CD8-positive, alpha-beta memory T cell (primary cell): Measurements from ENCODE around the gene TMEM179. TPM values are rescaled to one million over a fixed set of nuclear protein-coding genes. Genes with fewer than 3 reads are reported as not detected.

ENCODE experiments used
- CTCF ChIA-PET: fragments of 350-600 bp; sonication (Branson Sonifier 250); formaldehyde crosslinking; loops from one replicate; lab custom pipeline; 2021; ENCODE audit warnings: antibody characterized with exemption; lab: Charles Lee
- POLR2A ChIA-PET: fragments of 350-600 bp; sonication (Branson Sonifier 250); formaldehyde crosslinking; loops from one replicate; lab custom pipeline; 2021; ENCODE audit warnings: antibody characterized with exemption; lab: Charles Lee
- DNase-seq, 5 donors: peaks; one replicate each; pipeline versions ENCODE4 v3.0.0 to v3.0.0-alpha.2; 2020 to 2022; ENCODE audit warnings: mixed read lengths in 1 of 5
- H3K27ac ChIP-seq: one replicate; pipeline ENCODE4 v1.7.0; 2013; ENCODE audit warnings: low read depth, mild to moderate bottlenecking, low read length, moderate library complexity
- H3K27me3 ChIP-seq: 2 replicates; pipeline ENCODE4 v1.7.0; 2013; ENCODE audit warnings: low read length, mild to moderate bottlenecking; ENCODE audit not compliant: insufficient read depth, poor library complexity, severe bottlenecking
- H3K36me3 ChIP-seq: 2 replicates; pipeline ENCODE4 v1.7.0; 2013; ENCODE audit warnings: mild to moderate bottlenecking, low read length, moderate library complexity; ENCODE audit not compliant: insufficient read depth
- H3K4me1 ChIP-seq: 2 replicates; pipeline ENCODE4 v1.7.0; 2013; ENCODE audit warnings: mild to moderate bottlenecking, low read length, moderate library complexity; ENCODE audit not compliant: insufficient read depth
- H3K4me3 ChIP-seq: 2 replicates; pipeline ENCODE4 v1.7.0; 2013; ENCODE audit warnings: mild to moderate bottlenecking, low read length
- H3K9me3 ChIP-seq: 2 replicates; pipeline ENCODE4 v1.7.0; 2013; ENCODE audit warnings: mild to moderate bottlenecking, low read length
- H3K27ac Mint-ChIP-seq, 8 donors: one replicate each; pipeline ENCODE4 v1.8.0; 2020 to 2021; ENCODE audit warnings: mixed read lengths in 8 of 8, mild to moderate bottlenecking in 6 of 8, inconsistent platforms in 3 of 8, moderate library complexity in 3 of 8
- H3K27me3 Mint-ChIP-seq, 2 donors: one replicate each; pipeline ENCODE4 v1.8.0; 2020 to 2021; ENCODE audit warnings: mixed read lengths in 2 of 2, mild to moderate bottlenecking in 1 of 2, moderate library complexity in 1 of 2
- H3K36me3 Mint-ChIP-seq, 3 donors: one replicate each; pipeline ENCODE4 v1.8.0; 2020 to 2021; ENCODE audit warnings: mixed read lengths in 3 of 3, inconsistent platforms in 1 of 3, mild to moderate bottlenecking in 1 of 3
- H3K4me1 Mint-ChIP-seq, 3 donors: one replicate each; pipeline ENCODE4 v1.8.0; 2020 to 2021; ENCODE audit warnings: mixed read lengths in 3 of 3, inconsistent platforms in 1 of 3, mild to moderate bottlenecking in 1 of 3
- H3K4me3 Mint-ChIP-seq, 7 donors: one replicate each; pipeline ENCODE4 v1.8.0; 2020 to 2021; ENCODE audit warnings: mixed read lengths in 7 of 7, mild to moderate bottlenecking in 6 of 7, moderate library complexity in 4 of 7, inconsistent platforms in 2 of 7
- H3K9me3 Mint-ChIP-seq, 5 donors: one replicate each; pipeline ENCODE4 v1.8.0; 2020 to 2022; ENCODE audit warnings: mixed read lengths in 5 of 5, mild to moderate bottlenecking in 3 of 5, moderate library complexity in 2 of 5, inconsistent platforms in 1 of 5
- polyA plus RNA-seq: library from polyadenylated mRNA; unstranded; fragments of 300-500 nt; fragmentation: Illumina TruSeq; gene quantifications from one replicate; pipeline ENCODE4 v1.2.3, GENCODE V29; 2021
- total RNA-seq, 2 experiments: library from RNA; stranded (reverse); gene quantifications; one replicate each; pipeline ENCODE4 v1.2.3, GENCODE V29; 2021

The TMEM179 gene
- total and polyA plus RNA-seq, 3 experiments from 2014 or later: 0.31 TPM; not detected in 2

- Mint-ChIP-seq H3K27ac (no peak overlapping the region), H3K4me3 (no peak overlapping the region)
- H3K4me1 ChIP-seq: no peaks in the 10 kb centered on the region
Measured at GRCh38 chr14:104572024-104572626, 32.4 kb downstream of the TMEM179 start.

GRCh38 chr14:104571246-104571645 is 33.3 kb downstream of the TMEM179 start:
- CTCF ChIA-PET: no interaction called here
- H3K27me3 ChIP-seq: no peaks in the 10 kb centered on the region
- H3K27me3 Mint-ChIP-seq: peaks cover 3 to 5% of the 10 kb centered on the region in 2 donors
- H3K4me3 ChIP-seq: no peak overlapping the region
- H3K36me3 Mint-ChIP-seq: no peaks in the 10 kb centered on the region
- no peak overlapping the region for H3K27ac Mint-ChIP-seq
- no peak overlapping the region for H3K27ac ChIP-seq
- no peaks in the 10 kb centered on the region for H3K4me1 ChIP-seq
- no peaks in the 10 kb centered on the region for H3K36me3 ChIP-seq
- H3K9me3 Mint-ChIP-seq: no peaks in the 10 kb centered on the region
- no peak overlapping the region for H3K4me3 Mint-ChIP-seq
- no peak for DNase-seq
- POLR2A ChIA-PET: no interaction called here
- no peaks in the 10 kb centered on the region for H3K4me1 Mint-ChIP-seq
- no peaks in the 10 kb centered on the region for H3K9me3 ChIP-seq

More at GRCh38 chr14:104572024-104572626, 32.4 kb downstream of the TMEM179 start:
- no peaks in the 10 kb centered on the region for H3K36me3 Mint-ChIP-seq
- ChIA-PET CTCF (no interaction called here), POLR2A (no interaction called here)
- H3K9me3 Mint-ChIP-seq: no peaks in the 10 kb centered on the region
- no peaks in the 10 kb centered on the region for H3K27me3 ChIP-seq
- H3K36me3 ChIP-seq: no peaks in the 10 kb centered on the region
- H3K4me1 Mint-ChIP-seq: no peaks in the 10 kb centered on the region
- H3K27me3 Mint-ChIP-seq: peaks cover 0 to 3% of the 10 kb centered on the region in 2 donors
- H3K27ac ChIP-seq: no peak overlapping the region
- no peak for DNase-seq
- no peaks in the 10 kb centered on the region for H3K9me3 ChIP-seq
- H3K4me3 ChIP-seq: no peak overlapping the region

DNA sequence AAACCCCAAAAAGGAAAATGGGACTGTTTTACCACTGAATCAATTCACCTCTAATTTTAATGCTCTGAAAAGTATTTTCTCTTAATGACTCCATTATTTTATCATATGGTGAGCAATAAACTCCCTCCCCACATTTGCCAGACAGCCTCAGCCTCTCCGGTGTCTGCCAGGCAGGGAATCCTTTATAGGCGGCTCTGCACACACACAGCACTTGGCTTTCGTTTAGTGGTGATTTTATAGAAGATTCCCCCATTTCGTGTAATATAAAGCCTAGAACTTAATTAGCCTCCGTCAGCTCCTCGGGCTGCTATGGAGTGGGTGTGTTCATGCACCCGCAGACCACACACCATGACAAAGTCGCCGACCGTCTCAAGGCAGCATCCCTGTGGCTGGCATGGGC is 35.1 kb downstream of the TMEM179 start:
- H3K4me1 ChIP-seq: no peaks in the 10 kb centered on the region
- DNase-seq: no peak
- no peak overlapping the region for H3K27ac ChIP-seq
- no peaks in the 10 kb centered on the region for H3K36me3 ChIP-seq
- H3K27me3 ChIP-seq: no peaks in the 10 kb centered on the region
- CTCF ChIA-PET: no interaction called here
- no peaks in the 10 kb centered on the region for H3K9me3 ChIP-seq
- no peak overlapping the region for H3K4me3 ChIP-seq
- H3K9me3 Mint-ChIP-seq: no peaks in the 10 kb centered on the region
- no peak overlapping the region for H3K4me3 Mint-ChIP-seq
- no peak overlapping the region for H3K27ac Mint-ChIP-seq
- no peaks in the 10 kb centered on the region for H3K4me1 Mint-ChIP-seq
- POLR2A ChIA-PET: no interaction called here
- H3K27me3 Mint-ChIP-seq: peaks cover 10 to 14% of the 10 kb centered on the region in 2 donors
- H3K36me3 Mint-ChIP-seq: no peaks in the 10 kb centered on the region

DNA sequence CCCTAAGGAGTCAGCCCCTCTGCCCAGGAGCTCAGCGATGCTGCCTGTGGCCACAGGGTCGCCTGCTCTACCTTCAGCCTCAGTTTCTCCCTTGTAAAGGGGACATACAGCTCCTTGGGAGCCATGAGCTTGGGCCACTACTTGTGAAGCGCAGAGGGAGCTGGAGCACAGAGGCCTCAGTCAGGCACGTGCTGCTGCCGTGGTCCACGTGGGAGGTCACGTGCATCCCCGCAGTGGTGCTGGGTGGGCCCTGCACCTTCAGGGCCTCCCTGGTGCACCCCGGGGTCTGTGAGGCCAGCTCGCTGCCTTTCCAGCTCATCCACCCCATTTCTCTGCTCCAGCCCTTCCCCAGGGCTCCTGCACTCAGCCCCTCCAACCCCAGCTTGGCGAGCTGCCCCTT is 36.0 kb downstream of the TMEM179 start:
- ChIA-PET CTCF (no interaction called here), POLR2A (no interaction called here)
- Mint-ChIP-seq H3K4me1 (peaks cover 0 to 4% (median 0%) of the 10 kb centered on the region in 3 donors), H3K9me3 (no peaks in the 10 kb centered on the region), H3K4me3 (no peak overlapping the region), H3K27ac (no peak overlapping the region), H3K27me3 (peaks cover 10 to 19% of the 10 kb centered on the region in 2 donors), H3K36me3 (no peaks in the 10 kb centered on the region)
- peaks cover 6% of the 10 kb centered on the region for H3K4me1 ChIP-seq
- H3K27me3 ChIP-seq: no peaks in the 10 kb centered on the region
- H3K9me3 ChIP-seq: no peaks in the 10 kb centered on the region
- no peak overlapping the region for H3K27ac ChIP-seq
- H3K4me3 ChIP-seq: no peak overlapping the region
- no peak for DNase-seq
- H3K36me3 ChIP-seq: no peaks in the 10 kb centered on the region

DNA sequence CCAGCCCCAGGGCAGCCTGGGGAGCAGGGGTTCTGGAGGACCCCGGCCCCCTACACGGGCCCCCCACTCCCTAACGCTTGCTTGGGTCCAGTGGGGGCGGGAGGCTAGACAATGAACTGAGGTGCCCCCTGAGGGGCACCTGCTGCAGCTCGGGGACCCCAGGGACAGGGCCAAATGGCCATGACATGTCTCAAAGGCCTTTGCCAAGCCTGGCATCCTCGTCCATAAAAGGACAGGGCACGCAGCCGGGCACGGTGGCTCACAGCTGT is 36.7 kb downstream of the TMEM179 start:
- H3K4me1 Mint-ChIP-seq: peaks cover 0 to 4% (median 0%) of the 10 kb centered on the region in 3 donors
- no peaks in the 10 kb centered on the region for H3K9me3 ChIP-seq
- POLR2A ChIA-PET: no interaction called here
- H3K27me3 Mint-ChIP-seq: peaks cover 10 to 19% of the 10 kb centered on the region in 2 donors
- H3K27me3 ChIP-seq: no peaks in the 10 kb centered on the region
- no peak overlapping the region for H3K4me3 Mint-ChIP-seq
- DNase-seq: no peak
- CTCF ChIA-PET: no interaction called here
- H3K36me3 ChIP-seq: no peaks in the 10 kb centered on the region
- H3K27ac ChIP-seq: no peak overlapping the region
- H3K9me3 Mint-ChIP-seq: no peaks in the 10 kb centered on the region
- no peak overlapping the region for H3K27ac Mint-ChIP-seq
- H3K4me1 ChIP-seq: peaks cover 6% of the 10 kb centered on the region
- H3K36me3 Mint-ChIP-seq: no peaks in the 10 kb centered on the region
- no peak overlapping the region for H3K4me3 ChIP-seq

- H3K4me3 Mint-ChIP-seq: no peak overlapping the region
- DNase-seq: no peak
- no peak overlapping the region for H3K4me3 ChIP-seq
- no peaks in the 10 kb centered on the region for H3K36me3 Mint-ChIP-seq
- H3K4me1 ChIP-seq: peaks cover 6% of the 10 kb centered on the region
- H3K4me1 Mint-ChIP-seq: peaks cover 0 to 4% (median 0%) of the 10 kb centered on the region in 3 donors
- H3K36me3 ChIP-seq: no peaks in the 10 kb centered on the region
- ChIA-PET POLR2A (no interaction called here), CTCF (no interaction called here)
- no peak overlapping the region for H3K27ac Mint-ChIP-seq
- no peaks in the 10 kb centered on the region for H3K9me3 Mint-ChIP-seq
- H3K27me3 Mint-ChIP-seq: peaks cover 10 to 19% of the 10 kb centered on the region in 2 donors
- no peaks in the 10 kb centered on the region for H3K9me3 ChIP-seq
- H3K27me3 ChIP-seq: no peaks in the 10 kb centered on the region
- no peak overlapping the region for H3K27ac ChIP-seq
Measured at GRCh38 chr14:104567141-104567956, 37.2 kb downstream of the TMEM179 start.

DNA sequence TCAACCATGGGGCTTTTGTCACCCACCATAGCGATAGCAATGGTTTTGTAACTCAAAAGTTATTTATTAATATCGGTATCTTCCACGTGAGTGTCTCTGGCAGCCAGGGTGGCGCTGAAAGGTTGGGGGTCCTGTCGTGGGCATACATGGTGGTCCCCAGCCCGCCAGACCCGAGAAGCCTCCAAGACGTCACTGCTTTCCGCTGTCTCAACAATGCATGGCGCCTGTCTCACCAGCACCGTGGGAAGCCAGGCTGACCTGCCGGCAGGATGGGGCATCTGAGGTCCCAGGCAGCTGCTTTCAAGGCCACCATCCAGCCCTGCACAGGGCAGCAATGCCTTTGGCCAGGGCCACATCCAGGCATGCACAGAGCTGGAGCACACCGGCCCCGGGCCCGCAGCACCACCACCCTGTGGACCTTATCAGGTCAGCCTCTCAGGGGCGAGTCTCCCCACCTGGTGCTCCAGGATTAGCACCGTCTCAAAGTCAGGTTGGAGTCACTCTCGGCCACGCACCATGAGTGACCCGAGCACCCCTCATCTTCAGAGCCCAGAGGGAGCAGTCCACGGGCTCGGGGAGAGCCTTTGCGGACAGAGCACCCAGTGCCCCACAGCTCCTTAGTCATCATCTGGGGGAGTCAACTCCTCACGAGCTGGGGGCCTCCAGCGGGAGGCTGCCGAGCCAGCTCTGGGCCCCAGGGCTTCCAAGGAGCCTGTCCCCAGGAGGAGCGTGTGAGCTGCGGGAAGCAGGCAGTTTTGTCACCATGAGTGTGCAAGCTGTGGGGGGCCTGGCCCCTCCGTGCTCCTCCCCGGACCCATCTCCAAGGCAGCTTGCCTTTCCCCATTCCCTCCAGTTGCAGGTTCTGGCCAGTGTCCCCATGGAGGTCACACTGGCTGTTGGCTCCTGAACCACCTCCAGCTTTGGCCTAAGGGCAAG is 39.6 kb downstream of the TMEM179 start:
- H3K36me3 Mint-ChIP-seq: no peaks in the 10 kb centered on the region
- ChIA-PET CTCF (interaction anchor here (0.6 to 2.2 kb wide), 9 partner anchors 18 to 491 kb away, joined by 3 to 10 read pairs (median 4); no protein-coding TSS in a partner anchor), POLR2A (no interaction called here)

More for the DNA sequence above, 39.6 kb downstream of the TMEM179 start:
- H3K4me1 Mint-ChIP-seq: peaks cover 0 to 4% (median 0%) of the 10 kb centered on the region in 3 donors
- DNase-seq: no peak
- peaks cover 10 to 29% of the 10 kb centered on the region in 2 donors for H3K27me3 Mint-ChIP-seq
- H3K4me3 ChIP-seq: no peak overlapping the region
- no peak overlapping the region for H3K27ac Mint-ChIP-seq
- H3K27ac ChIP-seq: no peak overlapping the region
- H3K9me3 ChIP-seq: no peaks in the 10 kb centered on the region
- no peak overlapping the region for H3K4me3 Mint-ChIP-seq
- peaks cover 6% of the 10 kb centered on the region for H3K4me1 ChIP-seq
- no peaks in the 10 kb centered on the region for H3K27me3 ChIP-seq
- H3K9me3 Mint-ChIP-seq: no peaks in the 10 kb centered on the region
- H3K36me3 ChIP-seq: no peaks in the 10 kb centered on the region
